Amniotic epithelial cell (primary cell): ENCODE measurements around the gene WHAMM.
"Not testable (repeated sequence)": the region's sequence is repeated elsewhere in the genome, so short reads cannot be mapped to it uniquely, and the experiment has no call there.

ENCODE experiments used
- DNase-seq: peaks from one replicate; pipeline ENCODE4 v3.0.0-alpha.2; 2010; ENCODE audit warnings: low read depth

WHAMM gene

DNA sequence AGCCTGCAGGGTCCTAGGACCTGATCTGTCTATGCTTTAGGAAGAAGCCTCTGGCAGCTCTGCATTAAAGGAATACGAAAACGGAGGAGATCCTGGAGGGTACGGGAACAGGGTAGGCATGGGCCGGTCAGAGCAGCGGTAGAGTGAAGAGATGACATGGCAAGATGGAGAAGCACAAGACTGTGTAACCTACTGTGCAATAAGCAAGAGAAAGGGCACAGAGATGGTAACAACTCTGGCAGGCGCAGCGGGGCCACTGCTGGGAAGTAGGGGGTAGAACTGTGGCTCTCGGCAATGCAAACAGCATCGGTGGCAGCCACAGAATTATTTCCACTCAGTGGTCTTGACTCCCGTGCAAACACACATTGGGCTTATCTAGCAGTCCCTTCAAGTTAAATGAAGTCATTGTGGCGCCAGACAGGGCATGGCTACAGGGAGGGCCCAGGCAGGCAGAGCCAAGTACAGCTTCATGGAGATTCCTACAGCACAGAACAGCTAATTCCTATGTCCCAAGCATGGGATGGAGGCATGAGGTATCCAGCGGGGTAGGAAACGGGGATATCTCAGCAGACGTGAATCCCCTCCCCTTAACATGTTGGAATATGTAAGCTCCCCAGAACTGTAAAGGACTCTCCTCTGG lies 28.8 kb downstream of the WHAMM start:
- no peak for DNase-seq

DNA sequence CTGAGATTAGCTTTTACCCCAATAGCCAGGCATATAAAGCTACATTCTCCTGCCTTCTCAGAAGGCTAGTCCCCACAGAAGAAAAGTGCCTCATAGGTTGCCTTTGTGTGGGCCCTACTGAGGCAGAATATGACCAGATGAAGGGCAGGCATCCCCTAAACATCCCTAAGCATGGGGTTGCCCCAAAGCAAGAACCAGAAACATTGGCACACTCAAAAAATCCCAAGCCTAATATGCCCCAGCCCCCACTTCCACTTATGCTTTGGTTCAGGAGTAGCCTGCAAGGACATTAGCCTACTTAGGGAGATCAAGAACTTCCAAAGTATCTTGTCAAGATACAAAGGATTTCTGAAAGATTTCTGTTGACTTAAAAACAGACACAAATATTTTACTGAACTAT lies 29.7 kb downstream of the WHAMM start:
- no peak for DNase-seq

DNA sequence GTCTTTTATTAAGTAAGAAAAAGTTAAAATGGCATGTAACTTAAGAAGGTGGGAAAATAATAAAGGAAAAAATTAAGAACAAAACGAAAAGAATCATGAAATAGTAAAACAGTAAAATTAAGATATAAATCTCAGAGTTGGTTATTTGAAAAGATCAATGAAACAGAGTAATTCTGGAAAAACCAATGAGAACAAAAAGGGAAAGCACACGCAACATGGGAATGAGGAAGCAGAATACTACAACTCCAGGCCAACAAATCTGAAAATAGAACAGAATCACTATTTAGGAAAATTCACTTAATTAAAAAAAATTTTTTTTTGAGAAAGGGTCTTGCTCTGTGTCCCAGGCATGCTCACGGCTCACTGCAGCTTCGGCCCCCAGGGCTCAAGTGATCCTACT lies 30.7 kb downstream of the WHAMM start:
- no peak for DNase-seq

DNA sequence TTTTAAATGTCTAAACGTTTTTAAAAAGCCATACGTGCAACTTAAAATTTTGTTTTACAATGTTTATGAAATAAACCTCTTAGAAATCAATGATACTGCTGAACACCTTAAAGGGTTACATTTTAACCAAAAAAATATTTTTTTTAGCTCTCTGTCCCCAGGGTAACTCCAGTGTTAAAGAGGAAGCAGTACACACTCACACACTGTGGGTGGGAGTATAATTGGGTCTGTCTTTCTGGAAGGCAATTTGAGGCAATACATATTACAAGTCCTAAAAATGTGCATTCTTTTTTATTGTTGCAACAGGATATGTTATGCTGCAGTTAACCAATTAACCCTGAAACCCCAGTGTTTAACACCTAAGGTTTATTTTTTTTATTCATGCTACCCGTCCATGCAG lies 34.1 kb downstream of the WHAMM start:
- DNase-seq: no peak

DNA sequence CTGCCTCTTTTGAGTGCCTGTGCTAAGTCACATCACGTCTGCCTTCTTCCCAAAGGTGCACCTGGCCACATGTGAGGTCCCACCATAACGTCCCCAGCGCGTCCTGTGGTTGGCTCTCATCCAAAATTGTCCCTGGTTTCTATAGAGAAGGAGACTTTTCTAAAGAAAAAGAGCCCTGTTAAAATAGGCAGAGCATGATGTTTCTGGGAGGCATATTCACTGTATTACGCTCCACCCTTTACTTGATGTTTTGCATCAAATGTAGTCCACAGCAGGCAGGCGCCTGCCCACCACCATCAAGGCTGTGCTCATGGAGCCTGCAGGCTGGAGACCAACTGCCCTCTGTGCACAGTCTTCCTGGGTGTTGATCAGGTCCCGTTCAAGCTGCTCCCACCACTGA lies 36.3 kb downstream of the WHAMM start:
- DNase-seq: no peak

DNA sequence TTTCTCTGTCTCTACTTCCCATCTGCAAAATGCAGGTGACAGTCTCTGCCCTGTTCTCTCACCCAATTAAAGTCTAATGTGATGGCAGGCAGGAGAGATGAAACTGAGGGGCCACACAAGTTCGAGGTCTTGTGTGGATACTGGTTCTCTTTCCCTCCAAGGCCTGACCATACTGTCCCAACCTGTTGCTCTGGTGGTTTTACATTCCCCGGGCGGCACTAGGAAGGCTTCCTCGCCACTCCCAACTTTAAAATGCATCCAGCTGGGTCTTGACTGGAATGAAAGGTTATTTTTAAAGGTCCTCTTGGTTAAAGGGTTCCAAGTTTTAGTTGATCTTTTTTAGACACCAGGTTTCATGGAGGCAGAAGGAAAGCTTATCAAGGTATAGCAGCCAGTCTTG lies 37.2 kb downstream of the WHAMM start:
- no peak for DNase-seq

DNA sequence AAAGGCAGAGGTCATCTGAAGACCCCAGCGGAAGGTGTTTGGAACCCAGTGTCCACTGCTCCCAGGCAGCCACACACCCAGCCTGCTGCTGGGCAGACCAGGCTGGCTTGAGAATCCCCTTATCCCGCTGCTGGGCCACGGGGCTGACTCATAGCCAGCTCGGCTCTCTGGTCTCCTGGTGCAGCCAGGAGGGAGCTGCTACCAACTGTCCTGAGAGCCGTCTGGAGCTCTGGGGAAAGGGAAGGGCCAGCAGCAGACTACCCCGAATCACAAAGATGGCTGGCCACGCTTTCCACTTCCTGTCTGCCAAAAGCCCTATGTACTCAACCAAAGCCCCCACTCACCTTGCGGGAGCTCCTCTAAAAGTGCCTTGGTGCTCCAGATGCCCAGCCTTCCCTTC lies 38.3 kb downstream of the WHAMM start:
- DNase-seq: no peak

DNA sequence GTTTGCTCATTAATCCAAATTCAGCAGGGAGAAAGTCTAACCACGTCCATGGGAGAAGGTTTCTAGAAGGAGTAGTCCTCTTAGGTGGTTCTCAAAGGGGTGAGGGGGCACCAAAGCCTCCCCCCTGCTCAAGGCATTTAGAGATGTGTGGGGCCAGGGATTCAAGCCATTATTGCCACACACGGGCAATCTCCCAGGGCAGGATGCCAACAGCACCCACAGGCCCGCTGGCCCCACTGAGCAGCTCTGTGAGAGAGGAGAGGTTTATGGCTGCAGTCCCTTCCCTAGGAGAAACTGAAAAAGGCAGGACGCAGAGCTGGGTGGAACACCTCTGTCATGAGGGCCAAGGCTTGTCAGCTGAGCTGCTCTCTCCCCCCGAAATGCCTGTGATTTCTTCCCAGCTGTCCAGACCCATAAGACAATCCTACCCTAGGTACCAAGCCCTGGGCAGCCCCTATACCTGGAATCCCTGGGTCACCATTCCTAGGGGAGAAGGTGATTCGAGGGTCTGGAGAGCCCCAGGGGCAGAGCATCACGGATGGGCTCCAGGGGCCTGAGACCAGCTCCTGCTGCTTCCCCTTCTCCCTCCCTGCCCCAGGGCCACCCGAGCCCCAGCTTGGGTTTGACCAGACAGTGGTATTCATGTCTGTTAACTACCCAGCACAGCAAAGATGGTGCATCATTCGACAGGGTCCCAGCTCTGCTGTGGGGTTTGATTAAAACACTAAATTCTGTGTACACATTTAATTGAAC lies 39.0 kb downstream of the WHAMM start:
- no peak for DNase-seq

DNA sequence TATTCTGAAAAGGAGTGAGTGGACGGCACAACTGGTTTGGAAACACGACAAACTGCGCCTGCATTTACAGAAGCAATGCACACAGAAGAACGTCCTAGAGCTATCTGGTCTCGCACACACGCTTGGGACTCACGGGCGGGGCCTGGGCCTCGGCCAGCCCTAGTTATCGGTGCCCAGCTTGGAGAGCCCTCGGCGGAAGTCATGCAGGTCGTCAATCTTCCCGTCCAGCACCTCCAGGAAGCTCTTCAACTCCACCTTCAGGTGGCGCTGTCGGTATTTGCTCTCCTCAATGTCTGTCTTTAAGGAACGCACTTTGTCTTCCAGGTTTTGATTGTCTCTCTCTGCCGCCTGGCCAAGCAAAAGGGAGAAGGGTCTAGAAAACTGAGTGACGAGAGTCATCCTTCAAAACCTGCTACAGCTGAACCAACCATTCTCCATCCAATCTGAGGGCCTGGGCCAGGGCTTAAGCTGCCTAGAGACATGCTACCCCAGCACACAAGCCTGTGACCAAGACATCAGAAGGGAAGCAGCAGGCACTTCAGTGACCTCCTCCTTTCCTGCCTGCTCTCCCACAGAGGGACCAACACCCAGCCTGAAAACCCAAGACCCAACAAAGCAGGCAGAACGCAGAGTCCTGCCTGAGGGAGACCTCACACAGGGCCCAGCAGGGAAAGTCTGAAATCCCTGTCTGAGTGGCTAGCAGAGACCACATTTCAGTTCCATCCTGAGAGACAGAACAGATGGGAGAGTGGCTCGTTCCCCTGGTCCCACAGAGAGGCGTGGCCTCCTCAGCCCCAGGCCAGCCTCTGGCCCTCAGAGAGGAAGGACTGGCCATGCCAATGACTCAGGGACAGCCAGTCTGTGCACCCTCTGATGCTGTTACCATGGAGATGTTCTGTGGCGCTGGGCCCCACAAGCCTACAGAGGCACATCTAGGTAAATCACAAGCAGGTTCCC lies 40.4 kb downstream of the WHAMM start:
- DNase-seq: peak; percentile 89

DNA sequence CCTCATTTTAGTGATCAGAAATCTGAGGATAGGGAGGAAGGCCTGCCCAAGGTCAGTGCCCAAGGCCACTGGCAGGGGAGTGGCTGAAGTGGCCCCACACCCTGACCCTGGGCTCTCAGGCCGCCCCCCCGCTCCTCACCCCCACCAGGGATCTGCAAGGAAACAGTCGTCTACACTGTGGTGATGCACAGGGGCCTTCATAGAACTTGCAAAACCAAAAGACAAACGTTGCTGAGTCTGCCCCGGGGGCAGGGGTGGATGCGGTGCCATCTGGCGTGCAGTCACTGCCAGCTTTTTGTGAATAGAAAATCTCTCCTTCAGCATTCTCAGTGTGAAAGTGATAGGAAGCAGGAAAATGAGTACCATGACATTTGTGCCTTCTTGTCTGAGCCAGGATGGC lies 41.3 kb downstream of the WHAMM start:
- no peak for DNase-seq

DNA sequence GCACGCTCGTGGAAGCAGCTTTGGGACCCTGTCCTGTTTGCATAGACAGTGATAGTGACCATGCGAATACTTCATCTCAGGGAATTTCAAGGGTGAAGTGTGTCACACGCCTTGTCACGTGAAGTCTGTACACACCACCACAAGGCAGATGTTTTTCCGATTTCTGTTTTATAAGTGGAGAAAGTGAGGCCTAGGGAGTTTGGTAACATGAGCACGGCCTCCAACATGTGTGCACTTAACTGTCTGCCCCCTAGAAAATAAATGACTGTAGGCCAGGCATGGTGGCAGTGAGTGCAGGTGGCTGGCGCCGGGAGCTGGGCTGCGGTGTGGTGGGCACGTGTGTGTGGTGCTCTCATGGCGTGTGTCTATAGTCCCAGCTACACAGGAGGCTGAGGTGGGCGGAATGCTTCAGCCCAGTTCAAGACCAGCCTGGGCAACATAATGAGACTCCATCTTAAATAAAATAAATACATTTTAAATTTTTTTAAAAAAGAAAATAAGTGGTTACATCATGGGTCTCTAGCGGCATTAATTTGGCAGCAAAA lies 42.0 kb downstream of the WHAMM start:
- DNase-seq: no peak

DNA sequence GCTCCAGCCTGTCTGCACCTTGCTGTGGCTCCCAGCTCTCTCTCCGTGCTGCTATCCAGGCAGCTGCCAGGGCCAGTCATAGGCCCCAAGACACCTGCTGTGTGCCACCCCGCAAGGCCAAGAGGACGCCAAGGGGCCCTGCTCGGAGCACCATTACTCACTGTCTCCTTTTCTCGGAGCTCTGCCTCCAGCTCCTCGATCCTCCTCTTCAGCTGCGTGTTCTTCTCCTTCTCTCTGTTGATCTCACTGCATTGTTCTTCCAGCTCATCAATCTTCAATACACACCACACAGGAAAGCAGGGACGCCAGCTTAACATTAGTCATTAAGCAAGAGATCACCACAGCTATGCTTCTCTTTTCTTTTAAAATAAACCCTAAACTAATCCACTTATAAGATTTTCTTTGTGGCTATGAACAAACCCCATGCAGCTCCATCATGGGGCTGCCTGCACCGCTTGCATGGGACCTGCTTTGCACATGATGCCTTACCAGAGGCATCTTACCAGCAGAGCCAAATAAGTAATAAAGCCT lies 42.6 kb downstream of the WHAMM start:
- peak; percentile 60 for DNase-seq

DNA sequence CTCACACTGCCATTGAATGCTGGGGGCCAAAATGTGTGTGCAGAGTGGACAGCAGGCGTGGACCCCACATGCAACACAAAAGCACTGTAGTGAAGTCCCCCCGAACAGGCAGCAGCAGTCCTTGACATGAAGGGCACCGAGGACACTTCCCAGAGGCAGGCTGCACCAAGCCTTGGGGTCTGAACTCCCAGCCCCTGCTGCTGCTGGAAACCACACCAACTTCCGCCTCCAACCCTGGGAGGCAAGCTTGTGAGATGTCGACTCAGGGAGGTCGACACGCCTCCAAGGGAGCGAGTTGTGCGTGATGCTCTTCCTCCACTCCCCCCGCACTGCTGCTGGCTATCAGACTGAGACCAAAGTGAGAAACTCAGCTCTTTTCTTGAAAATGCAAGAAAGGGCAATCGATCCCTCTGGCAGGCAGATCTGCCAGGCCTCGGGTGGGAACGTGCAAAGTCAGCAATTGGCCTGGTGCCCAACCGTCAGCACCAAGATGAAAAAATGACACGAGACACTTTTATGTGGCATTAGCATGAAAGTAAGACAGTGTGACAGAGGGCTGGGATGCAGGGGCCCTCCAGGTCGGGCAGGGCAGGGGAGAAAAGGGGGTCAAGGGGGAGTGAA lies 43.6 kb downstream of the WHAMM start:
- no peak for DNase-seq

DNA sequence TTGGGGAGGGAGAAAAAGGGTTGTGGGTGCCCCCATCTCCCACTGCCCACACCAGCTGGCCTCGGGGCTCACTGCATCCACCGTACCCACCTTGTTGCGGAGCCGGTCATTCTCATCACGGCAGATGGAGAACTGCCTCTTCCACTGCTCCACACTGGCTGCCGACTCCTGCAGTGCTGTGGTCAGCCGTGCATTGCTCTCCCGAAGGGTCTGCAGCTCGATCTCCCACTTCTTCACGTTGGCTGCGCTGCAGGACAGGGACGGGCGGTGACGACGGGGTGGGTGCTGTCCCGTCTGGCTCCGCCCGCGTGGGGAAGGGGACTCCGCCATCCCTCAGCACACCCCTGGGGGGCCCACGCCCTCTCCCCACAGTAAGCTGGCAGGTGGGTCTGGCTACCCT lies 45.1 kb downstream of the WHAMM start:
- DNase-seq: no peak

DNA sequence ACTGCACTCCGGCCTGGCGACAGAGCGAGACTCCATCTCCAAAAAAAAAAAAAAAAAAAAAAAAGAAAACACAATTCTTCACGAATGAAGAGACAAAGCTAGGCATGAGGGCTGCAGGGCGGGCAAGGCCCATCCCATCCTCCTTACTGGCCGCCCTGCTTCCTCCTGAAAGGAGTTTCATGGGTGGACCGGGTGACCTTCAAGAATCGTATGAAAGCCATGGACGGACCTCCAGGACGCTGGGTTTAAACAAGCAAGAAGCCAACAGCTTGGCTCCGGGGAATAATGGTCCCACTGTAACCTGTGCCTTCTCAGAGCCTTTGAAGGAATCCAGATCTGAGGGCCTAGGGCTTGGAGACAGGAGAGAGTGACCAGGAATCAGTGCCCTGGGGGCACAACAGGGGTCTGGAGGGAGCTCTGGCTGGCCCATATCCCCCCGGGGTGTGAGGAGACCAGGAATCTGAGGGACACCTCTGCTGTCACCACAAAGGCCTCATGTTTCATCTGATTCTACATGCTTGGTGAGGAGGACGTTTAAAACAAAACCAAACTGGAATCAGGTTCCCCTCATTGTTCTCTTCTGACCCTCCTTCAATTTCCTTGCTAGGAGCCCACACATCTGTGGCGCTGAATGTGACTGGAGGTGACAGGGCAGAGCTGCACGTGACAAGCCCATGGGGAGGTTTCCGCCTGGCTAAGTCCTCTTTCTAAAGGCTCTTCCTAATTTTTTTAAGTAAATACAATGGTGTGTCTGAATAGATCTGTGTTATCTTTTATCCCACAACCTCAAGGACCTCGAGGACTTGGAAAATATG lies 46.1 kb downstream of the WHAMM start:
- no peak for DNase-seq

DNA sequence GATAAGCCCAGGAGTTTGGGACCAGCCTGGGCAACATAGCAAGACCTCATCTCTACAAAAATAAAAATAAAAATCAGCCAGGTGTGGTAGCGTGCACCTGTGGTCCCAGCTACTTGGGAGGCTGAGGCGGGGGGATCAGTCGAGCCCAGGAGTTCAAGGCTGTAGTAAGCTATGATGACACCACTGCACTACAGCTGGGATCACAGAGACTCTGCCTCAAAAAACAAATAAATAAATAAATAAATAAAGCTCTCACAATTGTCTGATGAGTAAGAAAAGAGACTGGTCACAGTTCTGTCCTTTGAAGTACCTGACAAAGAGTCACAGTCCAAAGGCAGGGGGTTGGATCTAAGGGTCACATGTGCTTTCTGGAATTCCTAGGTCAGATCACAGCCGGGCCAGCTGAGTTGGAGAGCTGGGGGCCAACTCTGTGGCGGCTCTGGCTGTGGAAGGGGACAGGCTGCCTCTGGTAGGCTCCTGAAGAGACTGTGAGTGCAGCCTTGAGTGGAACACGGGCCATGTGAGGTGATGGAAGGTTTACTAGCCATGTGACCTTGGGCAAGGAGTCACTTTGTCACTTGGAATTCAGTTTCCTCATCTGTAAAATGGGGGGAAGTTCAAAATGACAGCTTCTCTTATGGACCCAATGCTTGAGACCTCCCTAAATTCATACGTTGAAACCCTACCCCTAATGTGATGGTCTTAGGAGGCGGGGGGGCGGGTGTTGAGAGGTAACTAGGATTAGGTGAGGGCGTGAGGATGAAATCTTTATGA lies 47.2 kb downstream of the WHAMM start:
- DNase-seq: no peak

DNA sequence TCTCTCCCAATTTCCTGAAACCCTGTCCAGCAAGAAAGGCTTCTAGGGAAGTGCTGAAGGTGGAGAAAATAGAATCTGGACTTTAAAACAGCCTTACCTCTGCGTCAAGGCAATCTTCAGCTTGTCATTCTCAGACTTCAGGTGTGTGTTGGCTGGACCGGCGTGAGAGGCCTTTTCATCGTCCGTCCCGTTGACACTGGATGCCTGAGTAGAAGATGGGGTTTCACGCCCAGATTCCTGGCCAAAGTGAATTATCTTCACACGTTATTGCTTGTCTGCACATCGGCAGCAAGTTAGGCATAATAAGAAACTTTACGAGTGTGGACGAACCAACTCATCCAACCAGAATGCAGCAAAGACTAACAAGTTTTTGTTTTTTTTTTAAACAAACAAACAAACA lies 49.5 kb downstream of the WHAMM start:
- DNase-seq: no peak

DNA sequence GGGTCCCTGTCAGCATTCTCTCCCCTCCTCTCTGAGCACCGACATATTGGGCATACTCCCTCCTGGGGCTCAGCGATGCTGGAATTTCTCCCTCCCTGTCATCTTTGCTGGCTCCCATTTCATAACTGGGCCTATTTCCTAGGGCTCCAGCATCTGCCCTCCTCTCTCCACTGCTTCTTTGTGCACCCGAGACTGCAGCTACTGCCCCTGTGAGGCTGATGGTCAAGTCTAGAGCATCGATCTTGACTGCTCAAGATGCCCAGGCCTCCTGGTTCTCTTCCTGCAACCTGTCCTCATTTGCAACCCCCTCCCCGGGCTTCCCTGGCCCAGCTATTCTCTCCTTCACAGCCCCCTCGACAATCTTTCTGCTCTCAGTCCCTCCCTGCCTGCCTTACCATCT lies 53.5 kb downstream of the WHAMM start:
- DNase-seq: no peak

DNA sequence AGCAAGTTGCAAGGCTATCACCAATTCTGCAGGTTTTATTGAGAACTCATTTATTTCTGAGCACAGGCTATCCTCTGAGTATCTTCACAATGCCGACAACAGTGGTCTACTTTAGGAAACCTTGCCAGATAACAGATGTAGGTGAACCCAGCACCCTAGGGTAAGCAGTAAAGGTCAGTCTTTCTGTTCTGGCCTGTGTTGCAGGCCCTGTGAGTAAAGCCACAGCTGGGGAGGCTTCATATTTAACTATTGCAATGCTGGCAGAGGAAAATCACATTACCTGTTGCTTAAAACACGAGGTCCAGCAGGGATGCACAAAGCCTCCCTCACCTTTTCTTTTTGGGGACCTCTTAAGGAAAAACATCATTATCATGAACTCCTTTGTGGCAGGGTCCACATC lies 55.5 kb downstream of the WHAMM start:
- DNase-seq: no peak

DNA sequence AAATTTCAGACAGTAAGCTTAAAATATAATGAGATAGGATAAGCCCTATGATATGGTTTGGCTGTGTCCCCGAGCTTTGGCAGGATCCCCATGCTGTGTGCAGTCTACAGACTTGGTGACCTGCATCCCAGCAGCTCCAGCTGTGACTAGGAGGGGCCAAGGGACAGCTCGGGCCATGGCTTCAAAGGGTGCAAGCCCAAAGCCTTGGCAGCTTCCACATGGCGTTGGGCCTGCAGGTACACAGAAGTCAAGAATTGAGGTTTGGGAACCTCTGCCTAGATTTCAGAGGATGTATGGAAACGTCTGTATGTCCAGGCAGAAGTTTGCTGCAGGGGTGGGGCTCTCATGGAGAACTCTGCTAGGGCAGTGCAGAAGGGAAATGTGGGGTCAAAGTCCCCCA lies 56.2 kb downstream of the WHAMM start:
- DNase-seq: not testable (repeated sequence)
